HG03175 (cell line): ENCODE measurements around the gene IRF4.
A peak's percentile ranks its signal among the peaks of the same experiment; 100 is the strongest.

Experiments
- ATAC-seq: cut with Tn5 transposase; IDR thresholded peaks from one replicate; pipeline ENCODE4 v1.9.1; 2021; ENCODE audit warnings: mild to moderate bottlenecking, moderate library complexity; ENCODE audit not compliant: unreplicated experiment

IRF4 gene

GRCh38 chr6:395432-396125 is 4.0 kb downstream of the IRF4 start:
- ATAC-seq = no peak

GRCh38 chr6:396126-396520 is 4.6 kb downstream of the IRF4 start:
- ATAC-seq = no peak

GRCh38 chr6:397056-397455 is 5.5 kb downstream of the IRF4 start:
- ATAC-seq = no peak

GRCh38 chr6:397604-398003 is 6.1 kb downstream of the IRF4 start:
- ATAC-seq = no peak

GRCh38 chr6:398065-398464 is 6.5 kb downstream of the IRF4 start:
- ATAC-seq = no peak

GRCh38 chr6:398558-399078 is 7.1 kb downstream of the IRF4 start:
- no peak for ATAC-seq

- peak; percentile 44 for ATAC-seq
Measured at GRCh38 chr6:399785-400534, 8.4 kb downstream of the IRF4 start.

GRCh38 chr6:400815-401214 is 9.3 kb downstream of the IRF4 start:
- no peak for ATAC-seq

GRCh38 chr6:401239-401993 is 9.9 kb downstream of the IRF4 start:
- ATAC-seq = no peak

- ATAC-seq = no peak
Measured at GRCh38 chr6:401994-402640, 10.6 kb downstream of the IRF4 start.

GRCh38 chr6:402901-403658 is 11.5 kb downstream of the IRF4 start:
- ATAC-seq = no peak

- ATAC-seq = no peak
Measured at GRCh38 chr6:403659-404655, 12.4 kb downstream of the IRF4 start.

- ATAC-seq = no peak
Measured at GRCh38 chr6:404685-405423, 13.3 kb downstream of the IRF4 start.

- ATAC-seq = no peak
Measured at GRCh38 chr6:408148-408547, 16.6 kb downstream of the IRF4 start.

GRCh38 chr6:408599-409102 is 17.1 kb downstream of the IRF4 start:
- ATAC-seq = no peak

GRCh38 chr6:409370-409972 is 17.9 kb downstream of the IRF4 start:
- no peak for ATAC-seq

- no peak for ATAC-seq
Measured at GRCh38 chr6:410555-411395, 19.2 kb downstream of the IRF4 start.
